Peyer's patch (tissue), 4 donors: ENCODE results near the gene F11R. TPM values are rescaled to one million over a fixed set of nuclear protein-coding genes. Genes with fewer than 3 reads are reported as not detected.
"Not testable (repeated sequence)": the region's sequence is repeated elsewhere in the genome, so short reads cannot be mapped to it uniquely, and the experiment has no call there.

Experiments used
- DNase-seq, 3 donors: peaks; one replicate each; pipeline ENCODE4 v3.0.0-alpha.2; 2017 to 2019
- H3K27ac ChIP-seq, 4 donors: fragments of 200-600 bp; sonication (generic); one replicate each; pipeline ENCODE4 v1.5.1; 2016 to 2019
- H3K27me3 ChIP-seq, 2 donors: fragments of 200-600 bp; sonication (generic); one replicate each; pipeline ENCODE4 v1.5.1; 2019
- H3K36me3 ChIP-seq, 3 donors: fragments of 200-600 bp; sonication (generic); one replicate each; pipeline ENCODE4 v1.5.1; 2016 to 2019
- H3K4me1 ChIP-seq, 4 donors: fragments of 200-600 bp; sonication (generic); one replicate each; pipeline ENCODE4 v1.5.1; 2016 to 2019
- H3K4me3 ChIP-seq, 4 donors: fragments of 200-600 bp; sonication (generic); 1 replicate in 3 of 4; 2 replicates in 1 of 4; pipeline ENCODE4 v1.5.1; 2016 to 2019; ENCODE audit warnings: mild to moderate bottlenecking in 1 of 4
- H3K9me3 ChIP-seq, 4 donors: fragments of 200-600 bp; sonication (generic); one replicate each; pipeline ENCODE4 v1.5.1; 2016 to 2019; ENCODE audit warnings: mild to moderate bottlenecking in 1 of 4
- POLR2A ChIP-seq, 2 donors: fragments of 450-650 bp; IDR thresholded peaks; one replicate each; pipeline ENCODE4 v1.5.1; 2017; ENCODE audit warnings: antibody characterized with exemption in 2 of 2, mild to moderate bottlenecking in 2 of 2, moderate library complexity in 2 of 2
- total RNA-seq, 4 donors: library from RNA; depleted of rRNA; stranded (reverse); fragments of >200 nt; gene quantifications; one replicate each; pipeline ENCODE4 v1.1.0, GENCODE V29; 2016
- TF ChIP-seq, protein P1 (sequence below), 6 experiments: fragments of 450-650 bp in 4 of 6; fragments of 200-600 bp in 2 of 6; sonication (generic) in 1 of 6; IDR thresholded peaks; one replicate each; pipeline ENCODE4 v1.5.1; 2017 to 2019; ENCODE audit warnings: antibody characterized with exemption in 6 of 6, mild to moderate bottlenecking in 3 of 6, moderate library complexity in 1 of 6

F11R gene
- total RNA-seq, 4 donors from 2014 or later = 28.9 to 138 (median 110) TPM

DNA sequence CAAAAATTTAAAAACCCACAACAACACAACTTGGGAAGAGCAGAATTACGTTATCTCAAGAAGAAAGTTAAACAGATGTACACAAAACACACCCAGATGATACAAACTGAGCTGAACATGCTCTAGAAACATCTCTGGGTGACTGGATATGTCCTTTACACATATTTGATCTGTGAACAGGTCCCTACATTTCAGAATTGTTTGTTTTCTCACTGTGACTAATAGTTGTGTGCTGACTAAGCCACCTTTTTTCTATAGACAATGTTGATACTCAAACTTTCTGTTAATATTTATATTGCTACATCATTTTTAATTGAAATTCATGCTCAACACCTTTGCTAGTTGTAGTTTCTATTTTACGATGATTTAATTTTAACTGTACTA lies 1.0 kb upstream of the F11R start:
- peak overlapping the region in 3 of 4 donors; percentile 86 to 91 (median 89) for H3K27ac ChIP-seq
- no peak for DNase-seq
- H3K4me1 ChIP-seq = peaks cover 0 to 28% (median 3%) of the 10 kb centered on the region in 4 donors
- no peaks in the 10 kb centered on the region for H3K27me3 ChIP-seq
- H3K9me3 ChIP-seq = no peaks in the 10 kb centered on the region
- no peak for TF ChIP-seq POLR2A (IDR thresholded peaks at IDR 0.05)
- TF ChIP-seq, protein P1, sequence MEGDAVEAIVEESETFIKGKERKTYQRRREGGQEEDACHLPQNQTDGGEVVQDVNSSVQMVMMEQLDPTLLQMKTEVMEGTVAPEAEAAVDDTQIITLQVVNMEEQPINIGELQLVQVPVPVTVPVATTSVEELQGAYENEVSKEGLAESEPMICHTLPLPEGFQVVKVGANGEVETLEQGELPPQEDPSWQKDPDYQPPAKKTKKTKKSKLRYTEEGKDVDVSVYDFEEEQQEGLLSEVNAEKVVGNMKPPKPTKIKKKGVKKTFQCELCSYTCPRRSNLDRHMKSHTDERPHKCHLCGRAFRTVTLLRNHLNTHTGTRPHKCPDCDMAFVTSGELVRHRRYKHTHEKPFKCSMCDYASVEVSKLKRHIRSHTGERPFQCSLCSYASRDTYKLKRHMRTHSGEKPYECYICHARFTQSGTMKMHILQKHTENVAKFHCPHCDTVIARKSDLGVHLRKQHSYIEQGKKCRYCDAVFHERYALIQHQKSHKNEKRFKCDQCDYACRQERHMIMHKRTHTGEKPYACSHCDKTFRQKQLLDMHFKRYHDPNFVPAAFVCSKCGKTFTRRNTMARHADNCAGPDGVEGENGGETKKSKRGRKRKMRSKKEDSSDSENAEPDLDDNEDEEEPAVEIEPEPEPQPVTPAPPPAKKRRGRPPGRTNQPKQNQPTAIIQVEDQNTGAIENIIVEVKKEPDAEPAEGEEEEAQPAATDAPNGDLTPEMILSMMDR (IDR thresholded peaks at IDR 0.05) = no peak
- no peaks in the 10 kb centered on the region for H3K36me3 ChIP-seq
- H3K4me3 ChIP-seq = peak overlapping the region in 2 of 4 donors; percentile 69 to 81

DNA sequence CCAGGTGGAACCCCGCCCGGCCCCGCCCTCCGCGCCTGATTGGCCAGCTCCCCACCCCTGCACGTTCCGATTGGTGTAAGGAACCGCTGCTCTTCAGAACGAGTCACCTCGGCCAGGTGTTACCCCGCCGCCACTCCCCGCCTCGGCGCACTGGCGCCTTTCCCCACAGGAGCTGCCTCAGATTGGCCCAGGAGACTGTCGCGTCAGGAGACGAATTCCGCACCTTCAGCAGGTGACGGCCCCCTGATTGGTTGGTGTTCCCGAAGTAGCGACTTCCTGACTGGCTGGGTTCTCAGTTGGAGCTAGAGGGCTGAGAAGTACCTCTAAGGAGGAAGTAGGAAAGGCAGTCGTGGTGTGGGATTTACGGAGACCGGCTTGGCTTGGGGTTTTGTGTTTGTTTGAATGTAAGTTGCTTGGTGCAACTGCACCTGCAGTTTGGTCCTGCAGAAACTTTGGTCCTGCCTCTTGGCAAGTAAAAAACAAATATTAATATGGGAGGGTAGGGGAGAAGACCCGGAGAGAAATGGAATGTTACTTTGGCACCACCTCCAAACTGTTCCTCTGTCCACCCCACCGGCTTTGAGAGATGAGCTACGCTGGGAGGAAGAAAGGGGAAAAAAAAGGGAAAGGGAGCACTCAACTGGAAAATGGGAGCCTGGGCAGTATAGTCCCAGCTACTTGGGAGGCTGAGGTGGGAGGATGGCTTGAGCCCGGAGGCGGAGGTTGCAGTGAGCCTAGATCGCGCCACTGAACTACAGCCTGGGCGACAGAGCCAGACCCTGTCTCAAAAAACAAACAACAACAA lies 415 bp upstream of the F11R start:
- H3K4me1 ChIP-seq = peaks cover 0 to 28% (median 3%) of the 10 kb centered on the region in 4 donors
- H3K36me3 ChIP-seq = no peaks in the 10 kb centered on the region
- H3K9me3 ChIP-seq = no peaks in the 10 kb centered on the region
- peak; percentile 92 to 99 (median 98) for DNase-seq
- H3K27ac ChIP-seq = peak overlapping the region; percentile 74 to 91 (median 88)
- H3K27me3 ChIP-seq = no peaks in the 10 kb centered on the region
- TF ChIP-seq, protein P1 (IDR thresholded peaks at IDR 0.05) = peak in 1 of 6 experiments; percentile 7
- peak; percentile 94 to 95 for TF ChIP-seq POLR2A (IDR thresholded peaks at IDR 0.05)
- peak overlapping the region; percentile 46 to 81 (median 62) for H3K4me3 ChIP-seq

- Histone ChIP-seq H3K27ac (peak overlapping the region; percentile 74 to 91 (median 88)), H3K4me3 (peak overlapping the region; percentile 46 to 81 (median 62)), H3K4me1 (peaks cover 0 to 34% (median 3%) of the 10 kb centered on the region in 4 donors), H3K27me3 (no peaks in the 10 kb centered on the region), H3K36me3 (no peaks in the 10 kb centered on the region), H3K9me3 (no peaks in the 10 kb centered on the region)
- TF ChIP-seq POLR2A (IDR thresholded peaks at IDR 0.05) = no peak
- TF ChIP-seq, protein P1 (IDR thresholded peaks at IDR 0.05) = no peak
- DNase-seq = no peak
These were observed 1.0 kb downstream of the F11R start for GRCh38 chr1:161019751-161020495.

DNA sequence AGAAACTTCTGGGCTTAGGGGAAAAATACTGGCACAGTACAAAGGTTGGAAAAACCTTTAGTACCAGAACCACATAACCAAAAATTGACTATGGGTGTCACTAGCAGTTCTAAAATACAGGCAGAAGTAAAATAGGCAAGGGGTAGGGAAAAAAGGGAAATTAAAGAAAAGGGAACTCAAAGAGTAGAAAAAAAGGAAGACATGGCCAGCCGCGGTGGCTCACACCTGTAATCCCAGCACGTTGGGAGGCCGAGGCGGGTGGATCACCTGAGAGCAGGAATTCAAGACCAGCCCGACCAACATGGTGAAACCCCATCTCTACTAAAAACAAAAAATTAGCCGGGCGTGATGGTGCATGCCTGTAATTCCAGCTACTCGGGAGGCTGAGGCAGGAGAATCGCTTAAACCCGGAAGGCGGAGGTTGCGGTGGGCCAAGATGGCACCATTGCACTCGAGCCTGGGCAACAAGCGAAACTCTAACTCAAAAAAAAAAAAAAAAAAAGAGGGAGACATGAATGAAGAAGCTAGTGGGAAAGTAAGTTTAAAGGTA lies 1.8 kb downstream of the F11R start:
- not testable (repeated sequence) for DNase-seq
- peak overlapping the region in 2 of 4 donors; percentile 51 to 89 for H3K27ac ChIP-seq
- H3K4me1 ChIP-seq = peaks cover 0 to 39% (median 6%) of the 10 kb centered on the region in 4 donors

DNA sequence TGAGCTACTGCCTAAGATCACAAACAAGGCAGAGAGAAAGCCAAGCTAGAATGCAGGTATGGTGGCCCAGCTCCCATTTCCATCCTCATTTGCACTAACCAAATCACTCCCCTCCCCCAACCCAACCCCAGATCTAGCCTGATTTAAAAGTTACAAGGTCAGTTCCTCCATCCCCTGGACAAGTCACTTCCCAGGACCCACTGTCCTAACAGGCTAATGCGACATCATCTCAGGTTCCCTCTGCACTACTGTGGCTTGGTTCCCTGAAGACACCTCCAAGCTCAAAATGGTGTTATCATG lies 2.4 kb downstream of the F11R start:
- H3K4me3 ChIP-seq = peak overlapping the region in 2 of 4 donors; percentile 69 to 81
- peak overlapping the region in 3 of 4 donors; percentile 23 to 62 (median 51) for H3K27ac ChIP-seq
- TF ChIP-seq, protein P1 (IDR thresholded peaks at IDR 0.05) = no peak
- TF ChIP-seq POLR2A (IDR thresholded peaks at IDR 0.05) = no peak
- DNase-seq = no peak
- H3K36me3 ChIP-seq = no peaks in the 10 kb centered on the region
- no peaks in the 10 kb centered on the region for H3K27me3 ChIP-seq
- no peaks in the 10 kb centered on the region for H3K9me3 ChIP-seq
- H3K4me1 ChIP-seq = peaks cover 0 to 43% (median 9%) of the 10 kb centered on the region in 4 donors

More for the DNA sequence above, 1.8 kb downstream of the F11R start:
- not testable (repeated sequence) for H3K36me3 ChIP-seq, H3K27me3 ChIP-seq, H3K9me3 ChIP-seq
- H3K4me3 ChIP-seq = peak overlapping the region in 2 of 4 donors; percentile 69 to 81
